Measurements from ENCODE around the gene HS2ST1.

The HS2ST1 gene

DNA sequence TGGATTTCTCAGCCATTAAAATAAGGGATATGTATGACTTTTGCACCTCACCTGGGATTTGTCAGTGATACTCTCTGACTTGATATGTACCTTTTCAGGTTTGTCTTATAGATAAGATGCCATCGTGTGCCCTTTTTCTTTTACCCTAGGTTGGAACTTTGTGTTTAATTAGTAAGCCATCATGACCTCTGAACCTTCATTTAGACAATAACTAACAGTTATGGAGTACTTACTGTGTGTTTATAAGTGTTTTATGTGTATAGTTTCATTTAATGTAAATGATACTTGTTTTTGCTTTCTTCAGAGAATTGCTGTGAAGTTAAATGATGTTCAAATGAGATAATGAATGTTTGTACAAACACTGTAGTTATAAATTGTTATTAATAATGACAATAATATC is 14.4 kb downstream of the HS2ST1 start:
- peaks cover 2% of the 10 kb centered on the region for H3K4me1 Mint-ChIP-seq
- peaks cover 29% of the 10 kb centered on the region for H3K36me3 Mint-ChIP-seq (ENCODE audit: low read depth)
- no peaks in the 10 kb centered on the region for H3K27me3 Mint-ChIP-seq (ENCODE audit: low read depth)
- TF ChIP-seq, protein P1, sequence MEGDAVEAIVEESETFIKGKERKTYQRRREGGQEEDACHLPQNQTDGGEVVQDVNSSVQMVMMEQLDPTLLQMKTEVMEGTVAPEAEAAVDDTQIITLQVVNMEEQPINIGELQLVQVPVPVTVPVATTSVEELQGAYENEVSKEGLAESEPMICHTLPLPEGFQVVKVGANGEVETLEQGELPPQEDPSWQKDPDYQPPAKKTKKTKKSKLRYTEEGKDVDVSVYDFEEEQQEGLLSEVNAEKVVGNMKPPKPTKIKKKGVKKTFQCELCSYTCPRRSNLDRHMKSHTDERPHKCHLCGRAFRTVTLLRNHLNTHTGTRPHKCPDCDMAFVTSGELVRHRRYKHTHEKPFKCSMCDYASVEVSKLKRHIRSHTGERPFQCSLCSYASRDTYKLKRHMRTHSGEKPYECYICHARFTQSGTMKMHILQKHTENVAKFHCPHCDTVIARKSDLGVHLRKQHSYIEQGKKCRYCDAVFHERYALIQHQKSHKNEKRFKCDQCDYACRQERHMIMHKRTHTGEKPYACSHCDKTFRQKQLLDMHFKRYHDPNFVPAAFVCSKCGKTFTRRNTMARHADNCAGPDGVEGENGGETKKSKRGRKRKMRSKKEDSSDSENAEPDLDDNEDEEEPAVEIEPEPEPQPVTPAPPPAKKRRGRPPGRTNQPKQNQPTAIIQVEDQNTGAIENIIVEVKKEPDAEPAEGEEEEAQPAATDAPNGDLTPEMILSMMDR (IDR thresholded peaks at IDR 0.05; ENCODE audit: unreplicated experiment in 3 of 3) = no peak
- H3K9me3 Mint-ChIP-seq = peaks cover 26% of the 10 kb centered on the region
- no peak overlapping the region for H3K4me3 Mint-ChIP-seq
- no peak overlapping the region for H3K27ac Mint-ChIP-seq

DNA sequence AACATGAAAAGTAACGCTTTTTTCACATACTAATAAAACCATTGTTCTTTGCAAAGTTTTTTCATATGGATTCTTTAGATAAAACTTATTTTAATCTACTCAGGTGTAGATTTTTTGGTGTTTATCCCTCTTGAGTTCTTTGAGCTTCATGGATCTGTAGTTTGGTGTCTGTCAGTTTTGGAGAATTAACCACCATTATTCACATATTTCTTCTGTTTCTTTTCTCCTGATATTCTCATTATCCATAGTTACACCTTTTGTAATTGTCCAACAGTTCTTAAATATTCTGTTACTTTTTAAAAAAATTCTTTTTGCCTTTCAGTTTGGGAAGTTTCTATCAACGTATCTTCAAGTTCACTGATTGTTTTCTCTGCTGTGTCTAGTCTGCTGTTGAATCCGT is 18.6 kb downstream of the HS2ST1 start:
- Mint-ChIP-seq H3K36me3 (ENCODE audit: low read depth) (peaks cover 3% of the 10 kb centered on the region), H3K9me3 (no peaks in the 10 kb centered on the region), H3K27me3 (ENCODE audit: low read depth) (no peaks in the 10 kb centered on the region), H3K4me1 (peaks cover 4% of the 10 kb centered on the region), H3K4me3 (no peak overlapping the region), H3K27ac (peak overlapping the region in 1 of 3 experiments; percentile 84)
- TF ChIP-seq, protein P1 (IDR thresholded peaks at IDR 0.05; ENCODE audit: unreplicated experiment in 3 of 3) = no peak

DNA sequence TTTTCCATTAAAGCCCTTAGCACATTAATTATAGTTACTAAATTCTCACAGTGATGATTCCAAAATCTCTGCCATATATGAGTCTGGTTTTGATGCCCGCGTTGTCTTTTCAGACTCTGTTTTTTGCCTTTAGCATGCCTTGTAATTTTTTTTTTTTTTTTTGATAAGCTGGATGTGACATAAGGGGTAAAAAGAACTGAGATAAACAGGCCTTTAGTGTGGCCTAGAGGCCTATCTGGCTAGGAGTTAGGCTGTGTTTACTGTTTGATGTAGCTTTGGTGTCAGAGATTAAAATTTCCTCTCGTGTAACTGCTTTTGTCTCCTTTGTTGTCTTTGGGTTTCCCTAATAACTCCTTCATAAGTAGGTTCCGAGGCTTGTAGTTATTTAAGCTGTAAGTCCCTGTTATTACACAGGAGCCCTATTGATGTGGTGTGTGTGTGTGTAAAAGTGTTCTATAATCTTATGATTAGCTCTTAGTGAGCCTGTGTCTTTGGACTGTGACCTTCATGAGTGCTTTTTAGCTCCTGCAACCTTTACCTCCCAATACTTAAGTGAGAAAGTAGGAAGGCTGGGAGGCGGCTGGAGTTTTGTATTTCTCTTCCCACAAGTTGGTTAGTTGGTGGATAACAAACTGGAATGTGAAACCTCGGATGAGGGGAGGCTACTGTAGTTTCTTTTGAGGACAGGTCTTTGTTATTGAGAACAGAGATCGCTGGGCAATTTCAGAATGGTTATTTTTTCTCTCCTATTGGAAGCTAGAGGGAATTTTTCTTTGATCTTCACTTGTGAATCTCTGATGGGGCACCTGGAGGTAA is 19.3 kb downstream of the HS2ST1 start:
- Mint-ChIP-seq H3K9me3 (no peaks in the 10 kb centered on the region), H3K27ac (peak overlapping the region; percentile 34 to 84 (median 49)), H3K4me1 (peaks cover 11% of the 10 kb centered on the region), H3K36me3 (ENCODE audit: low read depth) (peaks cover 3% of the 10 kb centered on the region), H3K4me3 (no peak overlapping the region), H3K27me3 (ENCODE audit: low read depth) (no peaks in the 10 kb centered on the region)
- TF ChIP-seq, protein P1 (IDR thresholded peaks at IDR 0.05; ENCODE audit: unreplicated experiment in 3 of 3) = no peak

DNA sequence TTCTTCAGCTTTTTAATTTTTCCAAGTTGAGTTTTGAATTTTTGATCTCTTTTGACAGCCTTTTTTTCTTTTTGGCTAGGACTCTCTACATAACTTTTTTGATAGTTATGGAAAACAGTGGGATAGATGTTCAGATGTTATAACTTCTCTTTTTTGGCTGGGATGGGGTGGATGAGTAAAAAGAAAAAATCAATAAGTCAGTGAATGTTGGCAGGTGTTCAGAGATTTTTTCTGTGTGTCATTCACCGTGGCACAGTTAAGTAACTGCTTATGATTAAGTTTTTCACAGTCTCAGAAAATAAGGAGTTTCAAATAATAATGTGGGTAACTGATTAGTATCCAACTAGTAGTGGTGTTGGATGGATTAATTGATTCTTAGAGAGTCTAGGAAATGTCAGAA is 24.0 kb downstream of the HS2ST1 start:
- peaks cover 2% of the 10 kb centered on the region for H3K36me3 Mint-ChIP-seq (ENCODE audit: low read depth)
- H3K9me3 Mint-ChIP-seq = no peaks in the 10 kb centered on the region

DNA sequence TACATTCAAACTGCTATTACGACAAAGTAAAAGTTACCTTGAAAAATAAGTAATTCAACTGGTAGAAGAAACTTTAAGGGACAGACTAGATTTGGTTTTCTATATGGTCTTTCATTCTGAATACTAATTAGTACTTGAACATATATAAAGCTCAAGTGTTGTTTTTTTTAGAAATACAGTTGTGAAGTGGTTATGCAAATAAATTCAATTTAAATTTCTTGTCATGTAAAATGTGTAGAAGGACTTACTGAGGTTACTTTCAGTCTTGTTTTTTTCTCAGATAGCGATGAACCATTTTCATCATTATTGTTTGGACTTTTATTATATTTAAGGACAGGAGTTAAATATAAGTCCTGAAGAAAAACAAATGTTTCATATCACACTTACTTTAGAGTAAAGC is 24.4 kb downstream of the HS2ST1 start:
- no peaks in the 10 kb centered on the region for H3K9me3 Mint-ChIP-seq
- no peaks in the 10 kb centered on the region for H3K36me3 Mint-ChIP-seq (ENCODE audit: low read depth)
- H3K4me3 Mint-ChIP-seq = no peak overlapping the region
- TF ChIP-seq, protein P1 (IDR thresholded peaks at IDR 0.05; ENCODE audit: unreplicated experiment in 3 of 3) = no peak
- H3K27me3 Mint-ChIP-seq (ENCODE audit: low read depth) = no peaks in the 10 kb centered on the region
- no peak overlapping the region for H3K27ac Mint-ChIP-seq
- peaks cover 17% of the 10 kb centered on the region for H3K4me1 Mint-ChIP-seq

More for the DNA sequence above, 24.0 kb downstream of the HS2ST1 start:
- Mint-ChIP-seq H3K4me3 (no peak overlapping the region), H3K27me3 (ENCODE audit: low read depth) (no peaks in the 10 kb centered on the region), H3K4me1 (peaks cover 19% of the 10 kb centered on the region), H3K27ac (no peak overlapping the region)
- TF ChIP-seq, protein P1 (IDR thresholded peaks at IDR 0.05; ENCODE audit: unreplicated experiment in 3 of 3) = no peak

DNA sequence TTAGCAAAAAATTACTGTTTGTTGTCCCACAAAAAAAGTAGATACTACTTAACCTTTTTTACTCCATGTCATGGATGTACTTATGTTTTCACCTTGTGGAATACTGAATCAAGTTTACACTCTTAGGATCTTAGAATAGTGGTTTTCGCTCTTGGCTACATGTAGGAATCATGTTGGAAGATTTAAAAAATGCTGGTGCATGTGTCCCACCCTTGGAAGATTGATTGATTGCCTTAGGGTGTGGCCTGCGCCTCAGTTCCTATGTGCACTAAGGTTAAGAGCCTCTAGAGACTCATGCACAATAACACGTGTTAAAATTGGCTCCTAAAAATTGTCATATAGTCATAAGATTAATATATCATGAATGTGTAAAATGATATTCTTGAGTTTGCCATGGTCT is 25.0 kb downstream of the HS2ST1 start:
- Mint-ChIP-seq H3K36me3 (ENCODE audit: low read depth) (no peaks in the 10 kb centered on the region), H3K4me1 (peaks cover 15% of the 10 kb centered on the region), H3K27me3 (ENCODE audit: low read depth) (no peaks in the 10 kb centered on the region), H3K4me3 (no peak overlapping the region), H3K9me3 (no peaks in the 10 kb centered on the region), H3K27ac (peak overlapping the region in 1 of 3 experiments; percentile 28)
- TF ChIP-seq, protein P1 (IDR thresholded peaks at IDR 0.05; ENCODE audit: unreplicated experiment in 3 of 3) = no peak
